ENCODE data around the gene OR10V1.

The OR10V1 gene, protein sequence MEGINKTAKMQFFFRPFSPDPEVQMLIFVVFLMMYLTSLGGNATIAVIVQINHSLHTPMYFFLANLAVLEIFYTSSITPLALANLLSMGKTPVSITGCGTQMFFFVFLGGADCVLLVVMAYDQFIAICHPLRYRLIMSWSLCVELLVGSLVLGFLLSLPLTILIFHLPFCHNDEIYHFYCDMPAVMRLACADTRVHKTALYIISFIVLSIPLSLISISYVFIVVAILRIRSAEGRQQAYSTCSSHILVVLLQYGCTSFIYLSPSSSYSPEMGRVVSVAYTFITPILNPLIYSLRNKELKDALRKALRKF

DNA sequence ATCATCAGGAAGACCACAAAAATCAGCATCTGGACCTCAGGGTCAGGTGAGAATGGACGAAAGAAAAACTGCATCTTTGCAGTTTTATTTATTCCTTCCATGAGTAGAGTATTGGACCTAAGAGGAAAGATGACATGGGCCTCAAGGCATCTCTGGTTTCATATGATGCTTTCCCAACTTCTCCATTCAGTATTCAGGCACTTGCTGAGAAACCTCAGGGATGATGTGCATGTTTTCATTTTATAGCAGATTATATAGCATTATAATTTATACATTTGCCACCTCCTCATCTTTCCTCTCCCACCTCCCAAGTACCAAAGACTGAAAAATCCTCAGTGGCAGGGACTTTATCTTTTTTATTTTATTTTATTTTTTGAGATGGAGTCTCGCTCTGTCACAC lies at the start of gene OR10V1:
TSS of gene OR10V1 (minus strand) at position 101 of the 400 bp plus-strand sequence. CDS start at position 101, 0 bp downstream.
- Mint-ChIP-seq H3K4me1 (ENCODE audit: low read depth) (no peaks in the 10 kb centered on the region), H3K4me3 (no peak within 1 kb of the TSS), H3K9me3 (ENCODE audit: low read depth) (no peaks in the 10 kb centered on the region), H3K27me3 (peaks cover 9% of the 10 kb centered on the region), H3K27ac (no peak within 1 kb of the TSS), H3K36me3 (no peaks in the 10 kb centered on the region)

DNA sequence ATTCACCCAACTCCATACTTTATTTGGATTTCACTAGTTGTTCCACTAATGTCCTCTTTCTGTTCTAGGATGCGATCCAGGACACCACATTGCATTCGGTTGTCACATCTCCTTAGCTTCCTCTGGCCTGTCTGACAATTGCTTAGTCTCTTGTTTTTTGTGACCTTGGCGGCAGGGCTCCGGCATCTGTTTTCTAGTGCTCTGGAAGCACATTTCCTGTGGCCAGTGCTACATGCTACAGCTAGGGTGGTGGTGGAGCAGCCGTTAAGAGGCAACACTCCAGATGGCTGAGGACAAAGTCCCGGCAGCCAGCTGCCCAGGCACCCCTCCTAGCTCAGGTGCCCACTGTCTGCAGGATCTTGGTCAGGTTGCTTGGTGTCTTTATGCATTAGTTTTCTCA lies 48.3 kb upstream of the OR10V1 start:
- no peaks in the 10 kb centered on the region for H3K9me3 Mint-ChIP-seq (ENCODE audit: low read depth)
- no peak overlapping the region for H3K4me3 Mint-ChIP-seq
- H3K36me3 Mint-ChIP-seq, result peaks cover 2% of the 10 kb centered on the region
- H3K4me1 Mint-ChIP-seq (ENCODE audit: low read depth), result peaks cover 3% of the 10 kb centered on the region
- no peak overlapping the region for H3K27ac Mint-ChIP-seq
- no peaks in the 10 kb centered on the region for H3K27me3 Mint-ChIP-seq

DNA sequence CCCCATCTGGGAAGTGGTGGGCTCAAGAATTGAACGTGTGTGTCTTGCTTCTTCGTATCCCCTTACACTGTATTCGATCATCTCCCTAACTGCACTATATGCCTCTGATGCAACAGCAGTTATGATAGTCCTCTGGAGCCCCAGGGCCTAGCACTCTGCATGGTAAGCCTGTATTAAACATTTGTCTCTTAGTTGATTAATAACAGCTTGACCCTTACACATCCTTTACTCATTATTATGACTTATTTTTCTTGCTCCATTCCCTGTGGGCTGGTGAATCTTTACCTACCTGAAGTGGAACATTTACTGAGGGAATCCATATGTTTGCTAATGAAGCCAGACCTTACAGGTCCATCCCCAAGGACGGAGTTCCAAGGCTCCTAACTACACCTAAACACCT lies 47.1 kb upstream of the OR10V1 start:
- Mint-ChIP-seq H3K27me3 (no peaks in the 10 kb centered on the region), H3K36me3 (peaks cover 2% of the 10 kb centered on the region), H3K27ac (no peak overlapping the region), H3K9me3 (ENCODE audit: low read depth) (no peaks in the 10 kb centered on the region), H3K4me3 (no peak overlapping the region), H3K4me1 (ENCODE audit: low read depth) (peaks cover 15% of the 10 kb centered on the region)

DNA sequence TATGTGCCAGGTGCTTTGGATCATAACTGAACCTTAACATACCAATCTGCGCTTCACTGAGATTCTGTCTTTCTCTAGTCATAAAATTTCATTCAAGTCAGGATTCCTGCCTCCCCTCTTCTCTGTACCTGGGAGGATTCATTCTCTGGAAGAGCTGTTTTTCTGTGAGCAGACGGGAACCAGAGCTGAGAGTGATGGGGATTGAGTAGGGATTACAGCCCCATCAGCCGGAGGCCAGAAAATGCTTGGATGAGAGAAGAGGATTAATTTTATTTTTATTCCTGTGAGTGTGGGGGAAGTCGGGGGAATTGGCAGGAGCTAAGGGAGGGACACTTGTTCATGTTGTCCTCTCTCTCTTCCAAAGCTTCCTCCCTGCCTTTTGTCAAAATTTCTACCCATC lies 46.3 kb upstream of the OR10V1 start:
- peaks cover 15% of the 10 kb centered on the region for H3K4me1 Mint-ChIP-seq (ENCODE audit: low read depth)
- H3K36me3 Mint-ChIP-seq, result peaks cover 2% of the 10 kb centered on the region
- H3K27me3 Mint-ChIP-seq, result no peaks in the 10 kb centered on the region
- H3K27ac Mint-ChIP-seq, result no peak overlapping the region
- H3K9me3 Mint-ChIP-seq (ENCODE audit: low read depth), result no peaks in the 10 kb centered on the region
- H3K4me3 Mint-ChIP-seq, result no peak overlapping the region

DNA sequence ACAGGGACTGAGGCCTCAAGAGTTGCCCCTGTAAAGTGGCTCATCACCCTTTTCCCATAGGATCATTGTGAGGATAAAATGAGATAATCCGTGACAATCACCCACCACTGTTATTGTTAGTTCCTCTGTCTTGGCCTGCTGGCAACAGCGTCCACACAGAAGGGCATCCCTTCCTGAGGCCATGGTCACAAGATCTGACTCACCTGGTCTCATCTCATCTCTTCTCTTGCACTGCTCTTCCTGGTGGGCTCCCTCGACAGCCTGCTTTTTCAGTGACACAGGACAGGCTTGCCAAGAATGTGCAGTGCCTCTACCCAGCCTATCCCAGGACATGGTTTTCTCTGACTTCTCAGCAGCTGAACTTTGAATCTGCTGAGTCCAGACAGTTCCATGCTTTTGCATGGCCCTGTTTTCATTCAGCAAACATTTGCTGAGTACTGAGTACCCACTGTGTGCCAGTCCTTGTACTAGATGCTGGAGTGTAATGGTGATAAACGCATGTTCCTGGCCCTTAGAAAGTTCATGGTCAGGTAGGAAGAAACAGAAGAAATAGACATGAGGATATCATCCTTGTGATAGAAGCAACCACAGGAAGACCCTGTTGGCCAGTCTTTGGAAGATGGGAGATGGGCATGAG lies 44.9 kb upstream of the OR10V1 start:
- peaks cover 20% of the 10 kb centered on the region for H3K4me1 Mint-ChIP-seq (ENCODE audit: low read depth)
- no peaks in the 10 kb centered on the region for H3K27me3 Mint-ChIP-seq
- no peak overlapping the region for H3K4me3 Mint-ChIP-seq
- peaks cover 2% of the 10 kb centered on the region for H3K36me3 Mint-ChIP-seq
- H3K9me3 Mint-ChIP-seq (ENCODE audit: low read depth), result no peaks in the 10 kb centered on the region
- H3K27ac Mint-ChIP-seq, result no peak overlapping the region

DNA sequence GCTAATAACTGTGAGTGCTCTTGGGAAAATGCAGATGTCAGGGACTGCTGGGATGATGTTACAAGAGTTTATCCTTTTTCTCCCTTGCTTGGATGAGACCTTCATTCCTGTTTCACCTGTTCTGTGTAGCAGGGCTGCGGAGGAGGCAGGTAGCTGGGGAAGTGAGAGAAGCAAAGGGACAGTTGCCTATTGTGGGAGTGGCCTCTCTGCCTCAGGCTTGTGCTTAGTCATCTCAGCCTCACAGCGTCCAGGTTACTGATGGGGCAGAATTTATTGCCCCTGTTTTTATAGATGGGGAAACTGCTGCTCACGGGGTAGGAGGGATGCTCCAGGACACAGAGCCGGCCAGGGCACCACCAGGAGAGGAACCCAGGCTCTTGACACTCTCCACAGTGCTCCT lies 43.2 kb upstream of the OR10V1 start:
- H3K4me1 Mint-ChIP-seq (ENCODE audit: low read depth), result peaks cover 20% of the 10 kb centered on the region

DNA sequence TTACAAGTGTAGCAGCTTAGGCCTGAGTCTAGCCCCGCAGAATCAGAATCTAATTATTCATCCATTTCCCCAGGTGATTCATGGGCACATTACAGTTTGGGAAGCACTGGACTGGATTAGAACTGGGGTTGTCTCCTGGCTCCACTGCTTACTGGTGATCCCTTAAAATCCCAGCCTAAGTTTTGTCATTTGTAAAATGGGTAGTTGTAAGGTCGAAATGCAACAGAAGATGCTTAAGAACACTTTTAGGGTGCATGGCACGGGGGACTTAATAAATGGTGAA lies 42.9 kb upstream of the OR10V1 start:
- peak overlapping the region; percentile 87 for H3K4me3 Mint-ChIP-seq
- H3K9me3 Mint-ChIP-seq (ENCODE audit: low read depth), result no peaks in the 10 kb centered on the region
- no peaks in the 10 kb centered on the region for H3K27me3 Mint-ChIP-seq
- no peak overlapping the region for H3K27ac Mint-ChIP-seq
- H3K36me3 Mint-ChIP-seq, result no peaks in the 10 kb centered on the region
- peaks cover 20% of the 10 kb centered on the region for H3K4me1 Mint-ChIP-seq (ENCODE audit: low read depth)

More for the DNA sequence above, 43.2 kb upstream of the OR10V1 start:
- Mint-ChIP-seq H3K27me3 (no peaks in the 10 kb centered on the region), H3K36me3 (no peaks in the 10 kb centered on the region), H3K4me3 (peak overlapping the region; percentile 87), H3K27ac (peak overlapping the region; percentile 24), H3K9me3 (ENCODE audit: low read depth) (no peaks in the 10 kb centered on the region)

DNA sequence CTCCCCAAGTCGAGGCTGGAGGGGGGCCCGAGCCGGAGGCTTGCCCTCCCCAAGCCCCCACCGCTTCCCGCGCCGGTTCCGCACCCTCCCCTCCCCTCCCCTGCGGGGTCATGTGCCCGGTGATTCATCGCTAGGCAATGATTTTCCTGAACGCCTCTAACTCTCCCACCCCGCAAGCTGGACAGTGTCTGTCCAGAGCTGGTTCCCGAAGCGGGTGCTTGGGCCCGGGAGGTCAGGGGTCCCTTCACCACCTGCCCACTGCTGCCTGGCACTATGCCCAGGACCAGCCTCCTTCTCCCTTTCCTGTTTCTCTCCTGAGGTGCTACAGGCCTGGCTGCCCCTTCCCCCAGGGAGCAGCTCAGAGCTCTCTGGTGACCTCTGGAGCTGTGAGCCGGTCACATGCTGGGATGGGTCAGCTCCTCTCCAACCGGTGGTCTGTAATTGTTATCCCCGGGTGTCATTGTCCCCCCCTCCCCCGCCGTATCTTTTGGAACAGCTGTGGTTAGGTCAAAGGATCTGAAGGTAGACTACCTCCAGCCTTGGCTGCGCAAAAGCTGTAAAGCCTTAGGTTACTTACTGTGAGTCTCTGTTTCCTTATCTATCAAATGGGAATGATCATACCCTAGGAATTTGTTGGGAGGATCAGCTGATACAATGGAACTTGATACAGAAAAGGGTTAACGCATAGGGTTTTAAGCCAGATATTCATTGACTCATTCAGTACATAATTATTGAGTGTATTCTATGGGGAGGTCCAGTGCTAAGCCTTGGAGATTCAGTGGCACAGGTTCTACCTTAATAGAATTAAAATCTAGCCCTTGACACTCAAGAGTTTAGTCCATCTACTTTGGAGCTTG lies 42.3 kb upstream of the OR10V1 start:
- Mint-ChIP-seq H3K27me3 (no peaks in the 10 kb centered on the region), H3K4me1 (ENCODE audit: low read depth) (peaks cover 20% of the 10 kb centered on the region), H3K4me3 (peak overlapping the region; percentile 87), H3K27ac (no peak overlapping the region), H3K9me3 (ENCODE audit: low read depth) (no peaks in the 10 kb centered on the region), H3K36me3 (no peaks in the 10 kb centered on the region)

DNA sequence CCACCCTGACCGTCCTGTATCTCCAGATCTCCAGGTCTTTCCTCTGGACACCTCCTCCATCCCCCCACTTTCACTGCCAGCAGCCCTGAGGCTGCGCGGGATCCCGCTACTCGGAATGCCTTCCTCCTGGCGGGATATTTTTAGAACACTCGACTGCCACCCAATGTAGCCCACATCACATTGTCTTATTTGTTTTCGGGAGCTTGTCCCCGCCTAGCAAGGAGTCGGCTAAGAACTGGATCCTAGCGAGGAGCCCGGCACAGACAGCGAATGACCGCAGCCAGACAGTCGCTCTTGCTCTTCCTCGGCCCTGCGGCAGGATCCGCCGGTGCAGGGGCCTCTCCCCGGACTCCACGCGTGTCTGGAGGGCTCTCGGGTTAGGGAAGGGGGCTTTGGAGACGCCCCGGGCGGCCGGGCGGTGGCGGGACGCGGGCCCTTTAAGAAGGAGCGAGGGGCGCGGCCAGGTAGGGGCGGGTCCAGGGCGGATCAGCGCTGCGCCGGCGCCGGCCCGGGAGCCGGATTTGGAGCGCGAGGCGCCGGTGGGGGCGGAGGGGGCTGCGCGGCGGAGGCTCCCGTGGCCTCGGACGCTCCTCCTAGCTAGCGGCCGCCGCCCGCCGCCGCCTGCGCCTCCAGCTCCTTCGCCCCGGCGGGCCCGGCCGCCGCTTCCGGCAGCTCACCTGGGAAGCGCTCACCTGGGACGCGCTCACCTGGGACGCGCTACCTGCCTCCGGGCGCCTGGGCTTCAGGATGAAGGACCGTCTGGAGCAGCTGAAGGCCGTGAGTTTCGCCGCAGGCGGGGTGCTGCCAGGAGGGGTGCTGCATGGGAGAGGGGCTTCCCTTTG lies 41.4 kb upstream of the OR10V1 start, which contains the start of gene STX3:
TSS of gene STX3 (plus strand) at position 518 of the 842 bp plus-strand sequence. CDS start at position 748, 230 bp downstream.
- H3K27me3 Mint-ChIP-seq, result no peaks in the 10 kb centered on the region
- peak within 1 kb of the TSS; percentile 97 for H3K4me3 Mint-ChIP-seq
- H3K36me3 Mint-ChIP-seq, result no peaks in the 10 kb centered on the region
- H3K27ac Mint-ChIP-seq, result peak within 1 kb of the TSS; percentile 73
- H3K9me3 Mint-ChIP-seq (ENCODE audit: low read depth), result no peaks in the 10 kb centered on the region
- peaks cover 20% of the 10 kb centered on the region for H3K4me1 Mint-ChIP-seq (ENCODE audit: low read depth)

DNA sequence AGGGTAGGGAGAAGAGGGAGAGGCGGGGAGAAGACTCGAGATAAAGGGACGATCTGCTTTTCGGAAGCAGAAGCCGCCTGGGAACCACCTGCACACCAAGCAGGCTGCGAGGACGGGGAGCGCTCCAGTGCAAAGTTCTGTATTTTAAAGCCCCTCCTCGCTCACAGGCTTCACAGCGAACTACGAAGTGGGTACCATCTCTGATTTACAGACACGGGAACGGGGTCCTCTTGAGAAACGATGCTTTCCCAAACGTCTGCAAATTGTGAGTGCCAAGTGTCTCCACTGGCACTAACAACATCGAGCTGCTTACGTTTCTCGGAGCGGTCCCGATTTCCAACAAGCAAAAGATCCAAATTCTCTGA lies 40.8 kb upstream of the OR10V1 start:
- no peak overlapping the region for H3K27ac Mint-ChIP-seq
- H3K9me3 Mint-ChIP-seq (ENCODE audit: low read depth), result no peaks in the 10 kb centered on the region
- no peaks in the 10 kb centered on the region for H3K27me3 Mint-ChIP-seq
- peak overlapping the region; percentile 97 for H3K4me3 Mint-ChIP-seq
- no peaks in the 10 kb centered on the region for H3K36me3 Mint-ChIP-seq
- H3K4me1 Mint-ChIP-seq (ENCODE audit: low read depth), result peaks cover 20% of the 10 kb centered on the region

DNA sequence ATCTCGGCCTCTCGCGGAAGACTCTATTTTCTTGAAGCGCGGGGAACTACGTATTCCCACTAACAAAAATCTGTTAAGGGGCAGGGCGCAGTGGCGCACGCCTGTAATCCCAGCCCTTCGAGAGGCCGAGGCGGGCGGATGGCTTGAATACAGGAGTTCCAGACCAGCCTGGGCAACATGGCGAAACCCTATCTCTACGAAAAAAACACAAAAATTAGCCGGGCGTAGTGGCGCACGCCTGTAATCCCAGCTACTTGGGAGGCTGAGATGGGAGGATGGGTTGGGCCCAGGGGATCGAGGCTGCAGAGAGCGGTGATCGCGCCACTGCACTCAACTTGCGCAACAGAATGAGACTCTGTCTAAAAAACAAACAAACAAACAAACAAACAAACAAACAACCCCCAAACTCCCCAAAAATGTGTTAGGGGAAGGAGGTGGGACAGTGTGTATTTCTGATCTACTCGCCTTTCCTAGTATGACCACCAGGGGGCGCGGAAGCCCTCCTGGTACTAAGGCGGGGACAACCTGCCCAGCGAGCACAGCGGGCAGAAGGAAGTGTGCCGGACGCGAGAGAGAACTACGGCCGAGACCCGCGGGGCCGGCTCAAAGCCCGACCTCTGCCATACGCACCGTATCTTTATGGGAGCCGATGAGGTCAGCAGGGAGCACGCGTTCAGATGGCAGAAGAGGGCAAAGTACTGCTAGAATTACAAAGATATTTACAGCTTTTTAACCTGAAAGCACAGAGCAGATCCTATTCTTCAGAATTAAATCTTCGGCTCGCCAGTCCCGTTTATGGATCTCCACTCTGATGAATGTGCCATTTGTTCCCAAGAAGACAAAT lies 40.2 kb upstream of the OR10V1 start:
- no peaks in the 10 kb centered on the region for H3K9me3 Mint-ChIP-seq (ENCODE audit: low read depth)

DNA sequence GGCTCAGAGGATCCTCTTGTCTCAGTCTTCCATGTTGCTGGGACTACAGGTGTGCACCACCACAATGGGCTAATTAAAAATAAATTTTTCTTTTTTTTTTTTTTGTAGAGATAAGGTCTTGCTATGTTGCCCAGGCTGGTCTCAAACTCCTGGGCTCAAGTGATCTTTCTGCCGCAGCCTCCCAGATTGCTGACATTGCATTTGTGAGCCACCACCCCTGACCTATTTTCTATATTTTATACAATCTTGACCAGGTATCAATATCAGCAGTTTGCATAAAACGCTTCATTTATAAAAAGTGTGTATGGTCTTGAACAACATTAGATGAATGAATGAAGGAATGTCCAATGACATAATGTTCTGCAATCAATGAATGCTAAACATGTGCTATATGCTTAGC lies 32.5 kb upstream of the OR10V1 start:
- H3K36me3 Mint-ChIP-seq, result no peaks in the 10 kb centered on the region
- no peaks in the 10 kb centered on the region for H3K9me3 Mint-ChIP-seq (ENCODE audit: low read depth)
- H3K4me1 Mint-ChIP-seq (ENCODE audit: low read depth), result no peaks in the 10 kb centered on the region
- no peak overlapping the region for H3K4me3 Mint-ChIP-seq
- peaks cover 30% of the 10 kb centered on the region for H3K27me3 Mint-ChIP-seq
- no peak overlapping the region for H3K27ac Mint-ChIP-seq

More for the DNA sequence above, 40.2 kb upstream of the OR10V1 start:
- peaks cover 4% of the 10 kb centered on the region for H3K27me3 Mint-ChIP-seq
- H3K4me3 Mint-ChIP-seq, result peak overlapping the region; percentile 97
- peaks cover 20% of the 10 kb centered on the region for H3K4me1 Mint-ChIP-seq (ENCODE audit: low read depth)
- no peaks in the 10 kb centered on the region for H3K36me3 Mint-ChIP-seq
- peak overlapping the region; percentile 73 for H3K27ac Mint-ChIP-seq

DNA sequence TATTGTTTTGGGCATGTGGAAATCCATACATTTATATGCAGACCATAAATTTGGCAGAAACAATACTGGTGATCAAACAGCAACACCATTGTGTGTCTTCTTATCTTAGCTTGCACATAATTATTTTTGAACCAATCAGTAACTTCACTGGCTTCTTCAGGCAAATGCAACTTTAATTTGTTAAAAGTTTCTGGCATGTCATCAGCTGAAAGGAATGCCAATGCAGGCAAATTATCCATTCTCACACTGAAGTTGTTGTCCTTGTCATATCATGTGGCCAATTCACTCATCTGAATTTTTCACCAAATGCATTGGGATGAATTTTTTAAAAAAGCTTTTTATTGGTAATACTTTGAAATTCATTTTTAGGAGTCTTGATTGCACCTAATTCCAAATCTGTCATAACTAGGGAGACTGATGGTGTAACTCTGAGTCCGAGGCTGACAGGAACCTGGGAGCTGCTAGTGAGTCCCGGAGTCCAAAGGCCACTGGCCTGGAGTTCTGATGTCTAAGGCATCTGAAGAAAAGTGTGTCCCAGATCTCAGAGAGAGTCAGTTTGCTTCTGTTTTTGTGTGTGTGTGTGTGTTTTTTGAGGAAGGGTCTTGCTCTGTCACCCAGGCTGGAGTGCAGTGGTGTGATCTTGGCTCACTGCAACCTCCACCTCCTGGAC lies 17.4 kb upstream of the OR10V1 start:
- Mint-ChIP-seq H3K4me1 (ENCODE audit: low read depth) (no peaks in the 10 kb centered on the region), H3K9me3 (ENCODE audit: low read depth) (no peaks in the 10 kb centered on the region), H3K4me3 (no peak overlapping the region), H3K27ac (no peak overlapping the region), H3K27me3 (peaks cover 2% of the 10 kb centered on the region), H3K36me3 (no peaks in the 10 kb centered on the region)
